ENCODE results near the gene GPX5.

GRCh38 chr6:28541996-28542395 is 16.3 kb downstream of the GPX5 start:
- no peak for TF ChIP-seq CTCF (IDR thresholded peaks at IDR 0.05 in 4 of 5, conservative IDR thresholded peaks at IDR 0.05 in 1 of 5)
- TF ChIP-seq POLR2A (IDR thresholded peaks at IDR 0.05): no peak
